ENCODE results near the gene TUBGCP3.

GRCh38 chr13:112596235-112596634 lies 8.3 kb upstream of the TUBGCP3 start:
- TF ChIP-seq, protein P1, sequence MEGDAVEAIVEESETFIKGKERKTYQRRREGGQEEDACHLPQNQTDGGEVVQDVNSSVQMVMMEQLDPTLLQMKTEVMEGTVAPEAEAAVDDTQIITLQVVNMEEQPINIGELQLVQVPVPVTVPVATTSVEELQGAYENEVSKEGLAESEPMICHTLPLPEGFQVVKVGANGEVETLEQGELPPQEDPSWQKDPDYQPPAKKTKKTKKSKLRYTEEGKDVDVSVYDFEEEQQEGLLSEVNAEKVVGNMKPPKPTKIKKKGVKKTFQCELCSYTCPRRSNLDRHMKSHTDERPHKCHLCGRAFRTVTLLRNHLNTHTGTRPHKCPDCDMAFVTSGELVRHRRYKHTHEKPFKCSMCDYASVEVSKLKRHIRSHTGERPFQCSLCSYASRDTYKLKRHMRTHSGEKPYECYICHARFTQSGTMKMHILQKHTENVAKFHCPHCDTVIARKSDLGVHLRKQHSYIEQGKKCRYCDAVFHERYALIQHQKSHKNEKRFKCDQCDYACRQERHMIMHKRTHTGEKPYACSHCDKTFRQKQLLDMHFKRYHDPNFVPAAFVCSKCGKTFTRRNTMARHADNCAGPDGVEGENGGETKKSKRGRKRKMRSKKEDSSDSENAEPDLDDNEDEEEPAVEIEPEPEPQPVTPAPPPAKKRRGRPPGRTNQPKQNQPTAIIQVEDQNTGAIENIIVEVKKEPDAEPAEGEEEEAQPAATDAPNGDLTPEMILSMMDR (IDR thresholded peaks at IDR 0.05; ENCODE audit: poor library complexity, severe bottlenecking), result no peak
- no peak for TF ChIP-seq POLR2AphosphoS5 (IDR thresholded peaks at IDR 0.05)
